GM19328 (cell line): ENCODE measurements around the gene CELA3A.
"Not testable (repeated sequence)": the region's sequence is repeated elsewhere in the genome, so short reads cannot be mapped to it uniquely, and the experiment has no call there.

Experiments
- ATAC-seq: cut with Tn5 transposase; IDR thresholded peaks from one replicate; pipeline ENCODE4 v1.9.1; 2021; ENCODE audit warnings: mild to moderate bottlenecking, moderate library complexity; ENCODE audit not compliant: unreplicated experiment

Gene CELA3A

GRCh38 chr1:22001409-22001808, at the start of gene CELA3A:
Gene CELA3A (plus strand): TSS chr1:22001657. CDS start chr1:22001675, 18 bp downstream.
- no peak for ATAC-seq

- ATAC-seq: no peak
These were observed 48.5 kb upstream of the CELA3A start for GRCh38 chr1:21952786-21953520.

- ATAC-seq: no peak
These were observed 46.4 kb upstream of the CELA3A start for GRCh38 chr1:21955058-21955457.

GRCh38 chr1:21955501-21956281, 45.8 kb upstream of the CELA3A start:
- no peak for ATAC-seq

GRCh38 chr1:21956720-21957552, 44.5 kb upstream of the CELA3A start:
- ATAC-seq: no peak

GRCh38 chr1:21961337-21961736, 40.1 kb upstream of the CELA3A start:
- no peak for ATAC-seq

- ATAC-seq: no peak
These were observed 39.7 kb upstream of the CELA3A start for GRCh38 chr1:21961799-21962198.

GRCh38 chr1:21963477-21964217, 37.8 kb upstream of the CELA3A start:
- ATAC-seq: no peak

- no peak for ATAC-seq
These were observed 35.0 kb upstream of the CELA3A start for GRCh38 chr1:21966247-21967000.

- ATAC-seq: not testable (repeated sequence)
These were observed 34.2 kb upstream of the CELA3A start for GRCh38 chr1:21967216-21967615.

- ATAC-seq: not testable (repeated sequence)
These were observed 32.4 kb upstream of the CELA3A start for GRCh38 chr1:21969066-21969465.

GRCh38 chr1:21970523-21970922, 30.9 kb upstream of the CELA3A start:
- ATAC-seq: not testable (repeated sequence)

GRCh38 chr1:21972973-21973441, 28.4 kb upstream of the CELA3A start:
- ATAC-seq: not testable (repeated sequence)

- ATAC-seq: not testable (repeated sequence)
These were observed 27.5 kb upstream of the CELA3A start for GRCh38 chr1:21973948-21974347.

GRCh38 chr1:21974699-21975098, 26.8 kb upstream of the CELA3A start:
- not testable (repeated sequence) for ATAC-seq

- not testable (repeated sequence) for ATAC-seq
These were observed 26.2 kb upstream of the CELA3A start for GRCh38 chr1:21975296-21975695.

GRCh38 chr1:21976703-21977239, 24.7 kb upstream of the CELA3A start, which contains the start of gene CELA3B:
Gene CELA3B (plus strand): TSS chr1:21977022. CDS start chr1:21977040, 18 bp downstream.
- not testable (repeated sequence) for ATAC-seq

- not testable (repeated sequence) for ATAC-seq
These were observed 23.2 kb upstream of the CELA3A start for GRCh38 chr1:21978209-21978608.
